HG03342 (cell line): ENCODE results near the gene GPR84.
A peak's percentile ranks its signal among the peaks of the same experiment; 100 is the strongest.

Source experiments
- ATAC-seq: cut with Tn5 transposase; IDR thresholded peaks from one replicate; pipeline ENCODE4 v1.9.1; 2021; ENCODE audit warnings: mild to moderate bottlenecking, moderate library complexity; ENCODE audit not compliant: unreplicated experiment

GPR84 gene

DNA sequence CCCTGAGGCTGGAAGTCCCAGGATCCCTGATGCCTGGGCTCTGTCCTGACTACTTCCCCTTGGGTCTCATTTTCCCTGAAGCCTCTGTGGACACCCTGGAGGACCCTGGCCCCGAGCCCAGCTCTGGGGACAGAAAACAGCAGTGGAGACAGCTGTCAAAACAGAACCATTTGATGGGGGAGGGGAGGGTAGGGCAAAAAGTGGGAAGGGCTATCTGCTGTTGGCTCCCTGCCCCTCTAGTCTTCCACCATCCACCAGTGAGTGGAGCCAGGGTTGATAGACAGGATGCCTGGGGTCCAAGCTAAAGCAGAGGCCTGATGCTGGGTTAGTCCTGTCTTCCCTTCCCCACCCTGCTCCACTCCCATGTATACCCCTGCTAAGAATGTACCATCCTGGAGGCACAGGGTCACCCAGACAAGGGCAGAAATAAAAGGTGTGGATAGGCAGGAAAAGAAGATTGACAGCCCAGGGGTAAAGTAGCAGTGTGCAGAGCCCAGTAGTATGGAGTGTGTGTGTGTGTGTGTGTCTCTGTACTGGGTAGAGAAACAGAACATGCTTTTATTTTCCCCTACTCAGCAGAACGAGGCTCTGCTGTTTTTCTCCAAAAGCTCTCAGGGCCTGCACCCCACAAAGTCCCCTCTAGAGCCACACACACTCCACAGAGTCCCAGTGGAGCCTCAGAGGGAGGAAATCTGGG is 10.4 kb upstream of the GPR84 start:
- no peak for ATAC-seq

DNA sequence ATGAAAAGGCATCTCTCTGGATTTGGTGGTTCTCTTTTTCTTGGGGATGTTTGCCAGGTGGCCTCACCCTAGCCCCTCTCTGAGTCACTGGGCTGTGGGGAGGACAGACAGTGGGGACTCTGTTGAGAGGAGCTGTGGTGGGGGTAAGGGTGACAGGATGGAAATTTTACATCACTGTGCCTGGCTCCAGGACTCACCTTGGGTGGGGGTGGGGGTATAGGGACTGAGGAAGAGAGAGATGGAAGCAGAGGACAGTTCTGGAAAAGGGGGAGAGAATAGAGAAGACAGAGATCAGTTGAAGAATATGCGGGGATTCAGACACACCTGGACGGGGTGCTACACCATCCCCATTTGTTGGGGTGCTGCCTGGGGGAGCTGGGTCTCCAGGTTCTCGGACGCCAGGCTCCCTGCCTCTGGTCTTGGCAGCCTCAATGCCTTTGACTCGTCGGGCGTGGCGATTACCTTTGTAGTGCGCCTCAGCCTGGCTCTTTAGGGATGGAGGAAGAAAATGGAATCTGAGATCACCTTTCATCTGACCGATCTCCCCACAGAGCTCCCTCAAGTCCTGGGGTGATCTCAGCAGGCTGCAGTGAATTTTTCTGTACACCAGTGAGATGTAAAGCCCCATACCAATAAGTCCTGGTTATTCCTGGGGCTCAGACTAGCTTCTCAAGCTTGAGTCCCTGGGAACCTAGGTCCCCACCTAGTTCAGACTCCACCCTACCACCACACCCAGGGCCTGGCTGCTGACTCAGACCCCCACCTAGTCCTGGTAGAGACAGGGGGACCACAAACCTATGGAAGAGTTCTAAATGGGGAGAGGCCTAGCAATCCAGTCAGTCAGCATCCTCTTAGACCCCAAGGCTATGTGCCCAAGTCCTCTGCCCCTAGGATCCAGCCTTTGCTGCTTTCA is 9.6 kb upstream of the GPR84 start:
- ATAC-seq: no peak

DNA sequence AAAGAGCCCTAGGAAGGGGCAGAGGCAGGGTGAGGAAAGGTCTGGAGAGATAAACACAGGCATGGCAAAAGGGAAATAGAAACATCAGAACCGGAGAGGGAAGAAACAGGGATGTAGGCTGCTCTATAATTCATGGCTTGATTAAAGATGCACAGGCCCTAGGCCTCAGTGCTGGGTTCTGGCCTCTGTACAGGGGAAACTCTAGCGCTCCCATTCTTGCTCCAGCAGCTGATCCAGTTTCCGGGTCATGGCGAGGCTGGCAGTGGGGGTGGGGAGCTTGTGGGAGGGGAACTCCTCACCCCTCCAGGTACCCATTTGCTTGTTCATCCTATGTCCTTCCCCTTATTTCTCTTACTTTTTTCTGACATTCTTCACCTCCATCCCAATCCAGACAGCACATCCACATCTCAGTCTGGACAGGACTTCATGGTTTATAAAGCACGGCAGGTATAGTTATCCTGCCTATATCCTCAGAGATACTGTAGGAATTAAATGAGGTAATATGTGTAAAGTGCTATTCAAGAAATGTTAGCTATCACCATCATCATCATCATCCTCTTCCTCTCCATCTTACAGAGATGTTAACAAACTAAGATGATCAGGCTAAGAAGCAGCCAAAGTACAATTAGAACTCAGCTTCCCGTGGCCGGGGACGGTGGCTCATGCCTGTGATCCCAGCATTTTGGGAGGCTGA is 8.0 kb upstream of the GPR84 start:
- no peak for ATAC-seq

DNA sequence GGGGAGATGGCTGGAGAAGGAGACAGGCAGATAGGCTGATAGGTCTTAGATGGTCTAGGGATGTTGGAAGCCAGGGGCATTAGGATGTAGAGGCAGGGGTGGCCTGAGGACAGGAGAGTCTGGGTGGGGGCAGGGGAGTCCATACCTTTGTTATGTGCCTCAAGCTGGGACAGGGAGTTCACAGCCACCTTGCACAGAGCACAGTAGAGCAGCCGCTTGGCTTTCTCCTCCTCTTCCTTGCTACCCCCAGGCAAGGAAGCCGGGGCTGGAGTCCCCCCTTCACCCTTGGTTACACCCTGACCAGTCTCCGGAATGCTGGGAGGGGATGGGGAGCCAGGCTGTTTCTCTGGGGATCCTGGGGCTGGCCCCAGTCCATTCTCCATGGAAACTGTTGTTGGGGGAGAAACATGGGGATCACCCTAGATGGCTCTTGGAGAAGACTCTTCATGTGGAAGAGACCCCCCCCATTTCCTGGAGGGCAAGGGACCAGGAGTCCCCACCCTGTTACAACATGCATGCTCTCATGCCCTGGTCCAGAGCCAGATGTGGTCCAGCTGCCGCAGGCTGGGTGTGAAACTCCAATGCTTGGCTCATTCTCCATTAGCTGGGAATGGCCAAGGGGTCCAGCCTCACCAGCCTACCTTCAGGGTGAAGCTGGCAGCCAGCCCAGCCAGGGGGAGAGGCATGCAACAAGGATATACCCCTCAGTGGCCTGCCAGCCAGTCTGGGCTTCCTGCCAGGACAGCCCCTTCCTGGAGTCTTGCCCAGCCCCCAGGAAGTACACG is 7.2 kb upstream of the GPR84 start:
- no peak for ATAC-seq

DNA sequence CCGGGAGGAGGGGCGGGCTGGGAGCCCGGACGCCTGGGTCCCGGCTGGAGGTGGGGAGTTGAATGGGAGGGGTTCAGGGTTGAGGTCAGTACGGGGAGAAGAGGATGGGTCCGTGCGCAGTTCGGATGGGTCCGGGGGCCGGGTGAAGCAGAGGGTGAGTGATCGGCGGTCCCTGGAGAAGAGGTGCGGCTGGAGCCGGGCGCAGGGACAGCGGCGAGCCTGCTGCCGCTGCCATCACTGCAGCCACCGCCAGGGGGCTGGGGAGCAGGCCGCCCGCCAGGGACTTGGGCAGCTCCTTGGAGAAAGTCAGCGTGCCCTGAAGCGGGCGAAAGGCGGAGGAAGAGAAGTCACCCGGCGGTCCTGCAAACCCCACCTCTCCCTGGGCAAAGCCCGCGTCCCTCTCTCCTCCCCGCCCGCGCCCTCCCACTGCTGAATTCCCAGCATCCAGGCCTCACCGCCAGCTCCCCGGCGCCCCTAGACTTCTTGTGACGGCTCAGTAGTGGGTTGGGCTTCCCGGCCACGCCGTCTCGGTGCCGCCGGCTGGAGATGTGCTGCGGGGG is 6.0 kb upstream of the GPR84 start:
- ATAC-seq: no peak

DNA sequence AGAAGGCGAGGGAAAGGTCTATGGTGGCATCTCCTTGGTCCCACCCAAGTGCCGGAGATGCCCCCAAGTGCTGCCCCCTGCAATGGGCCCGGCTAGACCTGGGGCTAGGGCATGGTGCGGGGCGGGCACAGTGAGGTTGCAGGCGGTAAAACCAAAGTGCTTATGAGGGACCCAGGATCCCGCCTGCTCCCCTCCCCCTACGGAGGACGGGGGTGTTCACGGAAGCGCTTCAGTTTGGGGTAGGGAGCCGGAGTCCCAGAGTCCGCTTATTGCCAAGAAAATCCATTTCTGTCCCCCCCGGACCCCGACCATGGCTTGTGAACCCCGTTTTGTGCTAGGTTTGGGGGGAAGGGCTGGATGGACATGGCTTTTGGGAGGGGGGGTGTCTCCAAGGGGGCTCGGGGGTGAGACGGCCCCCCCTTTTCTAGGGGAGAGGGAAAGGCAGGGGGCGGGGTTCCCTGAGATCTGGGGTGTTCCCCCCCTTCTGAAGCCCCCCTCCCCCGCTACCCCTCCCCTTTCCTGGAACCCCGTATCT is 5.4 kb upstream of the GPR84 start:
- no peak for ATAC-seq

DNA sequence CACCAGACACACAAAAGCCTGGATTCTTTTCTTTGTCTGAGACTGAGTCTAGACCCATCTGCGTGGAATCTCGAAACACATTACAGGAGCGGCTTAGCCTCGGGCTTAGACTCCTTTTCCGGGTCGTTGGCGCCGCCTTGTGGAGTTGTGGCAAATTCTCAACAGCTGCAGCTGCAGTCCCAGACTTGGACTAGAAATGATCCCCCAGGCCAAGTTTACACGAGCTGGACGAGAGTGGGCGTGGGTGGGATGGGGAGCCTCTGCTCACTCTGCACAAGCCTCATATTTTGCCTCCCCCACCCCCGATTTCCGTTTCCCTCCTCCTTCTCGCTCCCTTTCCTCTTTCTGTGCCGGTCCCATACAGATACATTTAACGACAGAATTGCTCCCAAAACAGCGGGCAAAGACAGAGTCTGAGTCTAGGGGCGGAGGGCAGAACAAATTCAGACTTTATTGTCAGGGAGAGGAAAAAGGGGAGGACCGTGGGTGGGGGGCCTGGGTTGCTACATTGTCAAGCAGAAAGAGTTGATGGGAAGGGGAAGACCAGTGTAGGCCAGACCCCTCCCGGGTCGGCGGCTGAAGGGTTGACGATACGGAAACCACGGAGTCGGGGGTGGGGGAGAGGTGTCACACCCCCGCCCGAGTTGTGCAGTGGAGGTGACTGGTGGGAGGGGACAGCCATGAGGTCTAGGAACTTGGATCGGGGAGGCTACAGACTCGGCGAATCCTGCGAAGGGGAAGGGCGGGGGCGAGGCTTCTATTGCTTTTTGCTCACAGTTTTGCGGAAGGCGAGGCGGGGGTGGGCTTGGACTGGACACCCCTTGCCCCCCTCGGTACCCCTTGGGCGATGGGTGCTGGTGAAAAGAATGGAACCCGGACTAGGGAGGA is 4.7 kb upstream of the GPR84 start:
- peak; percentile 61 for ATAC-seq

DNA sequence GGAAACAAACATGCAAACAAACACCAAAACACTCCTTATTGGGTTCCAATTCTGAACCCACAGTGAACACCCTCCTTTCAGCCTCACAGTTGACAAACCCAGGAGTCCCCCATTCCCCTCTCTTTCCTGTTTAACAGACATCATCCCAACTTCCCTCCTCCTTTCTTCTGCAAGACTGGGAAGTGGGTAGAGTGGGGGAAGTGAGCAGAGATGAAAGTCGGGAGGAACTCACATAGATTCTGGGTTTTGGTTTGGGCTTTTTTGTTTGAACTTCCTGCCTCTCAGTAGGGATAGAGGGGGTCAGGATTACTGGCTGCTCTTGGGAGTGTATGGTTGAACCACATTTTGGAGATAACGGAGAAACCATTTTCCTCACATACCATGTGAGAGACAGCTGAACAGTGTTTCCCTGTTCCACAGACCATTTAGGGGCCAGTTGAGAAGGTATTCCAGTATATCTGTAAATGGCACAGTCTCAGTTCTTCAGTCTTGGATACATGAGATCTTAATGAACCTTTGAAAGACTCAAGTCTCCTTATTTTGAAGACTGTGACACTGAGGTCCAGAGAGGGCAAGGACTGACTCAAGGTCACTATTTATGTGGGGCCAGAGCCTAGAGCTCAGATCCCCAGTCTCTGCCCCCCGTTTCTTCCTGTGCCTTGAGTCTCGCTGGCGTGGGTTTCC is 3.9 kb upstream of the GPR84 start:
- peak; percentile 11 for ATAC-seq

DNA sequence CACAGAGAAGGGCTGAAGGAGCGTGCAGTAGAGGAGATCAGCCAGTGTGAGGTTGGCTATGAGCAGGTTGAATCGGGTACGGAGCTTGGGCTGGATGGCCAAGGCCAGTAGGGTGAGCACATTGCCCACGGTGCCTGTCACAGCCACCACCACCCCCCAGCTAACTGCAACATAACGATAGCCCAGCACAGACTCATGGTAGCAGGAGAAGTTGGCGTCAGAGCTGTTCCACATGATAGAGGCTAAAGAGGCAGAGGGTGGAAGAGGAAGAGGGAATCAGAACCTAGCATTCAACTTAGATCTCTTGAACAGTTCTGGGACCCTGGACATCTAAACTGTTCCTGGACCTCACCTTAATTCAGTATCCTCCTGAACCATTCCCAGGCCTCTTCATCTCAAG is 668 bp downstream of the GPR84 start:
- no peak for ATAC-seq

DNA sequence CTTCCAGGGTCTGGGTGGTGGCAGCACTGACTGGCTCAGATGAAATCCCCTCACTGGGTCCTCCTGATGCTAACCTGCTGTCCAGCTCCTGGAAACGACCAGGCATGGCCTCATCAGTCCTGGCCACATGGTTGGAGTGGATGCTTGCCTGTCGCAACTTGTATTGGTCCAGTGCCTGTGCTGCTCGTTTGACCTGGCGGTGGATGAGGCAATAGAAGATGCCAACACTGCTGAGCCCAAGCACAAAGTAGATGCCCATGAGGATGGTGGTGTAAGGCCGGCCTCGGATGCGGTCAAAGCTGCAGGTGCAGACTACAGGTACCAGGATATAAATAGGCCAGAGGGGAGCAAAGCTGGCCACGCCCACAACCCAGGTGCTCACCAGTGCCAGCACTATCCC is 1.2 kb downstream of the GPR84 start:
- ATAC-seq: no peak

DNA sequence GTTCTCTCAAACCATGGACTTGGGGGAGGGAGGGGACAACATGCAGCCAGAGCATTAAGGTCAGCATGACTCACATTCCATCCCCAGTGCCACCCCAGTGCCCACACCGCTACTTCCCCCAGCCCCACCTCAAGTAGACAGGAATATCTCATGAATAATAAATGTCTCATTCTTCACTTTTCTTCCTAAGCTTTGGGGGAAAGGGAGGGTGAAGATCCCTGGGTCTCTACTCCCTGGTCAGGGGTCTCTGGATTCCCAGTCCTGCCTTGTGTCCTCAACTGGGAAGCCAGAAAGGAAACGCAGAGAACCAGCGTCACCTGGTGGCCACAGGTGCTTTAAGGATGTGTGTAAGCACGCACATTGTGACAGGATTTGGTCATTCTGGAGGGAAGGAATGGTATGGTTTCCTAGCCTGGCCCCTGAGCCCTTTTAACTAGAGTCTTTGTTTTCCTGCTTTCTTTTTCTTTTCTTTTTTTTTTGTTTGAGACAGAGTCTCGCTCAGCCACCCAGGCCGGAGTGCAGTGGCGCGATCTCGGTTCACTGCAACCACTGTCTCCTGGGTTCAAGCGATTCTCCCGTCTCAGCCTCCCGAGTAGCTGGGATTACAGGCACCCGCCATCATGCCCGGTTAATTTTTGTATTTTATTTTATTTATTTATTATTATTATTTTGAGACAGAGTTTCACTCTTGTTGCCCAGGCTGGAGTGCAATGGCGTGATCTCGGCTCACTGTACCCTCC is 3.4 kb downstream of the GPR84 start:
- no peak for ATAC-seq

DNA sequence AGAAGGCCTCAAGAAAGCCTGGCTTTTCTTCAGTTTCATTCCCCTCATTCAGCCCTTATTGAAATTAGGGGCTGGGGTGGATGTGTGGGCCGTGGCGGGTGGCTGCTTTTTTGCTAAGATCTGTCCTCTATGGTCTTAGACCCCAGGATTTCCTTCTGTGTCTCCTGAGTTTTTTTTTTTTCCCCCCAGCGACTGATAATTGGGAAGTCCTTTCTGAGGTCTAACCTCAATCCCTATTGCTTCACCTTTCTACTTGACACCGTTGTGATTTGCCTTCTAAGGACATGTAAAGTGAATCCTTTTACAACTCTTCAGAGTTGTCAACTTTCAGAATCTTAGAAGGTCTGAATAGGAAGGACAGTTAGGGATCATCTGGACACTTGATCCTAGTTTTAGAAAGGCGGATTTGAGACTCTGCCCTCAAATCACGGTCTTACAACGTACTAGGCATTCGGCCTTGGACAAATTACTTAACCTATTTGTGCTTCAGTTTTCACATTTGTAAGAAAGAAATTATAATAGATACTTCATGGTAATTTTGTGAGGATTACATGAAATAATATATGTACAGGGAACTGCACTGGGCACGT is 4.4 kb downstream of the GPR84 start:
- ATAC-seq: no peak

DNA sequence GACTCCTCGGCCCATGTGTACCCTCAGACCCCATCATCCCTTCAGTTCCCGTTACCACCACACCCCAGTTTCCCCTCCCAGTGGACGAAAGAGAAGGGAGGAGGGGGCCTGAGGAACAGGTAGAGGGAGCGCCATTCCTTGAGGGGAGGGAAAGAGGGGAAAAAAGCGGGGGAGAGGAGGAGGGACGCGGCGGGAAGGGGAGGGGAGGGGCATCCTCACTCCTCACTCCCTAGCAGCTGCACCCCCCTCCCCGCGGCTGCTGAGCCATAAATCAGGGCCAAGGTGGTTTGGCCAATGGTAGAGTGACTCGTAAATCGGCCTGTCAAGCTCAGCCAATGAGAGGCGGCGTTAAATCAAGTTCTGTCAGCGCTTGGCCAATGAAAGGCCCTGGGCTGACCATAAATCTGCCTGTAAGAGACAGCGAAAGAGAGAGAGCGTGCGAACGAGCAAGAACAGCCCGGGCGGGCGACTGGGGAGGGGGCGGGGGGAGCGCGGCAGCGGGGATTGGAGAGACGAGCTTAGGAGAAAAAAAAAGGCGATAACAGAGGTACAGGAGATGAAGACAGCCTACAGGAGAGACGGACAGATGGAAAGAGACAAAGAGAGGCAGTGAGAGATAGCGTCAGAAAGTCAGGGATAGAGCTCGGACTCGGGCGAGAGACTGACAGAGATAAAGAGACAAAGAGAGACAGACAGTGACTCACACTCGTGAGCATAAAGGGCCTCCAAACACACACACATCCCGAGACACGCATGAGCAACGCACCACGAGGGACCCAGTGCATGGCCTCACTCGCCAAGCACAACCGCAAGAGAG is 5.1 kb downstream of the GPR84 start:
- peak; percentile 97 for ATAC-seq

DNA sequence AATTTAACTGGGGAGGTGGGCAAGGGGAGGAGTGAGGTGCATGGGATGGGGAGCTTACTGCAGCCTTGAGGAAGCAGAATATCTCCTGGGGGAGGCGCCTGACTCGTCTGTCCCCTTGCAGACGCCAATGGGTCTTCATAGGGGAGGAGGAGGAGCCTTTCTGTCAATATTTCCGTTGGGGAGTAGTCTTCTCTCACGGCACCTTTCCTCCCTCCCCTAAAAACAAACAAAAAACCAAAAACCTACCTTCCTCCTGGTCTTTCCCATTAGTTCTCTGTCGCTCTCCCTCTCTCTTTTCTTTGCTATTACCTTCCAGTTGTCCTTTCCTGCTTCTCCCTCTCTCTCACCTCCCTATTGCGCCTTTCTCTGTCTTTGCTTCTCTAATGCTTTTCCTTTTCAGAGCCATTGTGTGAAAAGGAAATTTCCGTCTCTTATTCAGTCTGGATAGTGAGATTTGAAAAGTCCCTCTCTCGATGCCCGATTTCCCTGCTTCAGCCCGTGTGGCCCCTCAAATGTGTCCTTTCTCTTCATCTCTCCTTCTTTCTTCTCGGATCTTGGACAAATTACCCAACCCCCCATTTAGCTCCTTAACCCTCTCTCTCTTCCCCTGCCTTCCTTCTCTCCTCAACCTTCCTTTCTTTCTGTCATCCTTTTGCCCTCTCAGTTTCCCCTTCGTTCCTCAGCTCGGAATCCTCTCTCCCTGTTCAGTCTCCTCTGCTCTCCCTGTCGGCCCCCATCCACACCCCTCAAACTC is 5.9 kb downstream of the GPR84 start:
- ATAC-seq: peak; percentile 27

DNA sequence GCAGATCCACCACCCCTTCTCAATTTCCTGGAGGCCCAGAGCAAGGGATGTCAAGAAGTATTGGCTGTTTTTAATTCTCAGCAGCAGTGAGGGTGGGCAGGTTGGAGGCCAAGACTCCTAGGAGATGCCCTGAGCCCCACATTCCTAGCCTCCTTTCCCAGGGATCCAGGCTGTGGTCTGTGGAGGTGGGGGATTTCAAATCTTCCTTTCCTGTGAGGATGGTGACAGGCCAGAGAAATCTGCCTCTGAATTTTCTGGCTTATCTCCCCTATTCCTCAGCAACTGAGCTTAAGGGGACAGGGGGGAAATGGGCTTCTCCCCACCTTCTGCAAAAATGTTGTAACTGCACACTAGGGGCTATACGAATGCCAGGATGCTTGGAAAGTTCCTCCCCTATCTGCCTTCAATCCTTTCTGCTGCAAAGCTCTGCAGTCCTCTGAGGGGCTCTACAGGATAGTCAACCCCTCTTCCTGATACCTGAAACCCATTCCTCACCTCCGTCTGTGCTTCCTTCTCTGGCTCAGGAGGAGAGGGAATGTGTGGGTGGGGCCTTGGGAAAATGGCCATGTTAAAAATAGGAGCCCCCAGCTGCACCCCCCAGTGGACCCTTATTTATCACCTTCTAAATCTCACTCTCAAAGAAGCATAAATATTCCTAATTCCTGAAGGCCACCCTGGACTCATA is 6.6 kb downstream of the GPR84 start:
- ATAC-seq: no peak

DNA sequence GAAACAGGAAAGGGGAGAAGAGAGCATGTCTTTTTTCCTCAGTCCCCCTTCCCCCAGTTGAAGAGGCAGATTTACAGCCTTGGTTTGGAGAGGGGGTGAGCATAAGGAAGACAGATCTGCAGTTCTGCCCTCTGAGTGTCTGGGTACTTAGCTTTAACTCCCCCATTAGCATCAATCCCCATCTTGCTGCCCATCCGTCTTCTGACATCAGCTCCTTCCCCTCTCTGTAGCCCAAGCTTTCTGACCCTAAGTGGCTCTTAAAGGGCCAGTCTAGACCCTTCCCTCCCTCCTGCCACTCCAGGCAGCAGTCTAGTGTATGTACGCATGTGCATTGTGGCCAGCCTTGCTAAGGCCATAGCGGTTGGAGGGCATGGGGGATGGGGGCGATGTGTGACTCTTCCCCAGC is 7.3 kb downstream of the GPR84 start:
- ATAC-seq: no peak
